Measurements from ENCODE around the gene CFDP1. TPM values are rescaled to one million over a fixed set of nuclear protein-coding genes. Genes with fewer than 3 reads are reported as not detected.

CFDP1 gene
- total and polyA plus RNA-seq, 2 of the 13 experiments (the other 11 are each of a cell fraction or from before 2014, with no cell fraction given): 78.6 to 153 TPM

DNA sequence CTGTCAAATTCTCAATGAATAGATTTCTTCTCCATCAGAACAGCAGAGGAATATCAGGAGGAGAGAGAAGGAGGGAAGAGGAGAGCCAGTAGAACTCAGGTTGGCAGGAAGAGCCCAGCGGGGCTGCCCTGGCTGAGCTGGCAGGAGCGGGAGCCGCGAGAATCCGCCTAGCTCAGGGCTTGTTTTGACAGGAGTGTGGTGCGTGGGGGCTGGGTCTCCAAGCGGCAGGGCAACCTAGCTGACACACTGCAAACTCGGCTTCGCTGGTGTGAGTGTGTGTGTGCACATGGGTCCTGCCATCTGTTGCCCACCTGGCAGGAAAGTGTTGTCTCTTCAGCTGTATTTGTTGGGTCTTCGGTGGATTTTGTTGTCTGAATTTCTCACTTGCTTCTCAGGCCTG, 154.0 kb downstream of the CFDP1 start (continued):
- TF ChIP-seq CREB3 (CRISPR knock-in tag; IDR thresholded peaks at IDR 0.05) (no peak), ZNF605 (CRISPR knock-in tag; IDR thresholded peaks at IDR 0.05) (no peak), PHF5A (CRISPR knock-in tag; IDR thresholded peaks at IDR 0.05; ENCODE audit: low read depth, unreplicated experiment) (no peak), ZNF350 (CRISPR knock-in tag; IDR thresholded peaks at IDR 0.05; ENCODE audit: borderline replicate concordance, low read depth) (no peak), NR3C1 (CRISPR knock-in tag; IDR thresholded peaks at IDR 0.05) (no peak), IKZF4 (CRISPR knock-in tag; IDR thresholded peaks at IDR 0.05; ENCODE audit: borderline replicate concordance, low read depth, not compliant biosample characterization) (no peak), GTF2F1 (IDR thresholded peaks at IDR 0.05; ENCODE audit: low read length) (no peak), E2F2 (CRISPR knock-in tag; IDR thresholded peaks at IDR 0.05; ENCODE audit: borderline replicate concordance) (no peak), RXRA (CRISPR knock-in tag; IDR thresholded peaks at IDR 0.05) (0 out of 2 replicates have a peak, but pooled peaks have one; percentile 30)
- TF ChIP-seq, protein P1, sequence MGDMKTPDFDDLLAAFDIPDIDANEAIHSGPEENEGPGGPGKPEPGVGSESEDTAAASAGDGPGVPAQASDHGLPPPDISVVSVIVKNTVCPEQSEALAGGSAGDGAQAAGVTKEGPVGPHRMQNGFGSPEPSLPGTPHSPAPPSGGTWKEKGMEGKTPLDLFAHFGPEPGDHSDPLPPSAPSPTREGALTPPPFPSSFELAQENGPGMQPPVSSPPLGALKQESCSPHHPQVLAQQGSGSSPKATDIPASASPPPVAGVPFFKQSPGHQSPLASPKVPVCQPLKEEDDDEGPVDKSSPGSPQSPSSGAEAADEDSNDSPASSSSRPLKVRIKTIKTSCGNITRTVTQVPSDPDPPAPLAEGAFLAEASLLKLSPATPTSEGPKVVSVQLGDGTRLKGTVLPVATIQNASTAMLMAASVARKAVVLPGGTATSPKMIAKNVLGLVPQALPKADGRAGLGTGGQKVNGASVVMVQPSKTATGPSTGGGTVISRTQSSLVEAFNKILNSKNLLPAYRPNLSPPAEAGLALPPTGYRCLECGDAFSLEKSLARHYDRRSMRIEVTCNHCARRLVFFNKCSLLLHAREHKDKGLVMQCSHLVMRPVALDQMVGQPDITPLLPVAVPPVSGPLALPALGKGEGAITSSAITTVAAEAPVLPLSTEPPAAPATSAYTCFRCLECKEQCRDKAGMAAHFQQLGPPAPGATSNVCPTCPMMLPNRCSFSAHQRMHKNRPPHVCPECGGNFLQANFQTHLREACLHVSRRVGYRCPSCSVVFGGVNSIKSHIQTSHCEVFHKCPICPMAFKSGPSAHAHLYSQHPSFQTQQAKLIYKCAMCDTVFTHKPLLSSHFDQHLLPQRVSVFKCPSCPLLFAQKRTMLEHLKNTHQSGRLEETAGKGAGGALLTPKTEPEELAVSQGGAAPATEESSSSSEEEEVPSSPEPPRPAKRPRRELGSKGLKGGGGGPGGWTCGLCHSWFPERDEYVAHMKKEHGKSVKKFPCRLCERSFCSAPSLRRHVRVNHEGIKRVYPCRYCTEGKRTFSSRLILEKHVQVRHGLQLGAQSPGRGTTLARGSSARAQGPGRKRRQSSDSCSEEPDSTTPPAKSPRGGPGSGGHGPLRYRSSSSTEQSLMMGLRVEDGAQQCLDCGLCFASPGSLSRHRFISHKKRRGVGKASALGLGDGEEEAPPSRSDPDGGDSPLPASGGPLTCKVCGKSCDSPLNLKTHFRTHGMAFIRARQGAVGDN (CRISPR knock-in tag; IDR thresholded peaks at IDR 0.05): peak; percentile 50
- TF ChIP-seq, protein P2, sequence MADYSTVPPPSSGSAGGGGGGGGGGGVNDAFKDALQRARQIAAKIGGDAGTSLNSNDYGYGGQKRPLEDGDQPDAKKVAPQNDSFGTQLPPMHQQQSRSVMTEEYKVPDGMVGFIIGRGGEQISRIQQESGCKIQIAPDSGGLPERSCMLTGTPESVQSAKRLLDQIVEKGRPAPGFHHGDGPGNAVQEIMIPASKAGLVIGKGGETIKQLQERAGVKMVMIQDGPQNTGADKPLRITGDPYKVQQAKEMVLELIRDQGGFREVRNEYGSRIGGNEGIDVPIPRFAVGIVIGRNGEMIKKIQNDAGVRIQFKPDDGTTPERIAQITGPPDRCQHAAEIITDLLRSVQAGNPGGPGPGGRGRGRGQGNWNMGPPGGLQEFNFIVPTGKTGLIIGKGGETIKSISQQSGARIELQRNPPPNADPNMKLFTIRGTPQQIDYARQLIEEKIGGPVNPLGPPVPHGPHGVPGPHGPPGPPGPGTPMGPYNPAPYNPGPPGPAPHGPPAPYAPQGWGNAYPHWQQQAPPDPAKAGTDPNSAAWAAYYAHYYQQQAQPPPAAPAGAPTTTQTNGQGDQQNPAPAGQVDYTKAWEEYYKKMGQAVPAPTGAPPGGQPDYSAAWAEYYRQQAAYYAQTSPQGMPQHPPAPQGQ (CRISPR knock-in tag; IDR thresholded peaks at IDR 0.05; ENCODE audit: borderline replicate concordance): no peak
- TF ChIP-seq, protein P3, sequence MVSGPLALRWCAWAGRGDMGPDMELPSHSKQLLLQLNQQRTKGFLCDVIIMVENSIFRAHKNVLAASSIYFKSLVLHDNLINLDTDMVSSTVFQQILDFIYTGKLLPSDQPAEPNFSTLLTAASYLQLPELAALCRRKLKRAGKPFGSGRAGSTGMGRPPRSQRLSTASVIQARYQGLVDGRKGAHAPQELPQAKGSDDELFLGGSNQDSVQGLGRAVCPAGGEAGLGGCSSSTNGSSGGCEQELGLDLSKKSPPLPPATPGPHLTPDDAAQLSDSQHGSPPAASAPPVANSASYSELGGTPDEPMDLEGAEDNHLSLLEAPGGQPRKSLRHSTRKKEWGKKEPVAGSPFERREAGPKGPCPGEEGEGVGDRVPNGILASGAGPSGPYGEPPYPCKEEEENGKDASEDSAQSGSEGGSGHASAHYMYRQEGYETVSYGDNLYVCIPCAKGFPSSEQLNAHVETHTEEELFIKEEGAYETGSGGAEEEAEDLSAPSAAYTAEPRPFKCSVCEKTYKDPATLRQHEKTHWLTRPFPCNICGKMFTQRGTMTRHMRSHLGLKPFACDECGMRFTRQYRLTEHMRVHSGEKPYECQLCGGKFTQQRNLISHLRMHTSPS (CRISPR knock-in tag; IDR thresholded peaks at IDR 0.05; ENCODE audit: low read depth): 0 out of 2 replicates have a peak, but pooled peaks have one; percentile 34
- TF ChIP-seq, protein P4, sequence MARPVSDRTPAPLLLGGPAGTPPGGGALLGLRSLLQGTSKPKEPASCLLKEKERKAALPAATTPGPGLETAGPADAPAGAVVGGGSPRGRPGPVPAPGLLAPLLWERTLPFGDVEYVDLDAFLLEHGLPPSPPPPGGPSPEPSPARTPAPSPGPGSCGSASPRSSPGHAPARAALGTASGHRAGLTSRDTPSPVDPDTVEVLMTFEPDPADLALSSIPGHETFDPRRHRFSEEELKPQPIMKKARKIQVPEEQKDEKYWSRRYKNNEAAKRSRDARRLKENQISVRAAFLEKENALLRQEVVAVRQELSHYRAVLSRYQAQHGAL (CRISPR knock-in tag; IDR thresholded peaks at IDR 0.05; ENCODE audit: not compliant biosample characterization): no peak
- TF ChIP-seq, protein P5, sequence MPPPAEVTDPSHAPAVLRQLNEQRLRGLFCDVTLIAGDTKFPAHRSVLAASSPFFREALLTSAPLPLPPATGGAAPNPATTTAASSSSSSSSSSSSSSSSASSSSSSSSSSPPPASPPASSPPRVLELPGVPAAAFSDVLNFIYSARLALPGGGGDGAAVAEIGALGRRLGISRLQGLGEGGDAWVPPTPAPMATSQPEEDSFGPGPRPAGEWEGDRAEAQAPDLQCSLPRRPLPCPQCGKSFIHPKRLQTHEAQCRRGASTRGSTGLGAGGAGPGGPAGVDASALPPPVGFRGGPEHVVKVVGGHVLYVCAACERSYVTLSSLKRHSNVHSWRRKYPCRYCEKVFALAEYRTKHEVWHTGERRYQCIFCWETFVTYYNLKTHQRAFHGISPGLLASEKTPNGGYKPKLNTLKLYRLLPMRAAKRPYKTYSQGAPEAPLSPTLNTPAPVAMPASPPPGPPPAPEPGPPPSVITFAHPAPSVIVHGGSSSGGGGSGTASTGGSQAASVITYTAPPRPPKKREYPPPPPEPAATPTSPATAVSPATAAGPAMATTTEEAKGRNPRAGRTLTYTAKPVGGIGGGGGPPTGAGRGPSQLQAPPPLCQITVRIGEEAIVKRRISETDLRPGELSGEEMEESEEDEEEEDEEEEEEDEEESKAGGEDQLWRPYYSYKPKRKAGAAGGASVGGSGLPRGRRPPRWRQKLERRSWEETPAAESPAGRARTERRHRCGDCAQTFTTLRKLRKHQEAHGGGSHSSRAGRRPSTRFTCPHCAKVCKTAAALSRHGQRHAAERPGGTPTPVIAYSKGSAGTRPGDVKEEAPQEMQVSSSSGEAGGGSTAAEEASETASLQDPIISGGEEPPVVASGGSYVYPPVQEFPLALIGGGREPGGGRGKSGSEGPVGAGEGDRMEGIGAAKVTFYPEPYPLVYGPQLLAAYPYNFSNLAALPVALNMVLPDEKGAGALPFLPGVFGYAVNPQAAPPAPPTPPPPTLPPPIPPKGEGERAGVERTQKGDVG (CRISPR knock-in tag; IDR thresholded peaks at IDR 0.05; ENCODE audit: borderline replicate concordance): no peak

All from HepG2 (cell line).